SW 1271 (cell line): Measurements from ENCODE around the gene XPNPEP1.
A peak's percentile ranks its signal among the peaks of the same experiment; 100 is the strongest.

Experiments used
- DNase-seq, 2 experiments: peaks; one replicate each; lab custom pipeline; 2025; lab: John Stamatoyannopoulos, UW

Gene XPNPEP1

DNA sequence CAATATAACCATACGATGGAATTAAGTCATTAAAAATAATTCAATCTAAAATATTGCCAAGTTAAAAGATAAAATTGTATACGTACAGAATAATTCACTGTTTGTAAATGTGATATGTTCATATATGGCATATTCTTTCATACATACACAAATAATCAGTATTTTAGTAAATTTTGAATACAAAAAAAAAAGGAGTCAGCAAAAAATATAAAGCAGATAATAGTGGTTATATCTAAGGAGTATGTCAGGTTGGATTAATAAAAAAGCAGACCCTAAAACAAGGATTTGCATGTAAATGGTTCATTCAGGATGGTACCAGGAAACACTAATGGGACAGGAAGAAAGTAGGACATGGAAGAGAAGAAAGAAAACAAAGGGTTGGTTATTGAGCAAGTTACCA is 59.5 kb downstream of the XPNPEP1 start:
- no peak for DNase-seq

DNA sequence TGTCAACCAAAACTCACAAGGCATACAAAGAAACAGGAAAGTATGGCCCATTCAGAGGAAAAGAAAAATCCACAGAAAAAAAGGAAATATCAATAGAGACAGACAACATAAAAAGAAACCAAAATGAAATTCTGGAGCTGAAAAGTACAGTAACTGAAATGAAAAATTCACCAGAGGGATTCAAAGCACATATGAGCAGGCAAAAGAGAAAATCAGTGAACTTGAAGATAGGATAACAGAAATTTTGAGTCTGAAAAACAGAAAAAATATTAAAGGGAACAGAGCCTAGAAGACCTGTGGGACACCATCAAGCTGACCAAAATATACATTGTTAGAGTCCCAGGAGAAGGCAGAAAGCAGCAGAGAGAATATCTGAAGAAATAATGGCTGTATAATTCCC is 60.6 kb downstream of the XPNPEP1 start:
- no peak for DNase-seq

DNA sequence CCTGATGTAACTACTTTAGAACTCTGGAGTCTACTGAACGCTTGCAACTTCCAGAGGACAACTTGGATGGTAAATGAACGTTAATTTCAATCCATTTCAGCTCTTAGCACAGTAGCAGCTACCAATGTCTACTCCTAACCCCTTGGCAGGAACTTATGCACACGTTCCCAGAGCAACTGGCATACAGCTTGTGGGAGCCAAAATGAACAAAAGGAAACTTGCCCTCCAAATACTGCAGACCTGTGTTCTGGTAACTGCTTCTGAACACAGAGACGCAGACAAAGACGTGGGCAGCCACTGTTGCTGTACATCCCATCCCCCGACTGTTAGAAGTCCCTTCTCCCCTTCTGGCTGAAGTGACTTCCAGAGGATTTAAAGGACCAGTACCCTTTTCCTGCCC is 61.3 kb downstream of the XPNPEP1 start:
- no peak for DNase-seq

DNA sequence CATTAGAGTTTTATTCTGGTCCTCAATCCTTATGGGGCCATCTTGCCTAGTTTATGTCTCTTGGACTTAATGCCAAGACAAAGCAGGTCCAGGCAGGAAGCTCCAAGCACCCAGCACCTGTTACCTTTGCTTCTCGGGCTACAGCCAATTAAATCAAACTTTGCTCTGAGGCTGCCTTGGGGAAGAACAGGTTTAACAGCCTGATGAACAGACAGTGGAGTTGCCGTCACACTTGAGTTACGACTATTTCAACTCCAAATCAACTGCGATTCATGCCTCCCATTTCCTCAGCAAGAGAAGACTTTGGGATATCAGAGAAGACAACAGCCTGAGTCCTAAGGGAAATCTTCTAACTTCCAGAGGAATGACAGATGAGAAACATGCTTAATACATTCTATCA is 62.2 kb downstream of the XPNPEP1 start:
- DNase-seq: no peak

GRCh38 chr10:109859221-109859620 is 64.1 kb downstream of the XPNPEP1 start:
- DNase-seq: no peak

DNA sequence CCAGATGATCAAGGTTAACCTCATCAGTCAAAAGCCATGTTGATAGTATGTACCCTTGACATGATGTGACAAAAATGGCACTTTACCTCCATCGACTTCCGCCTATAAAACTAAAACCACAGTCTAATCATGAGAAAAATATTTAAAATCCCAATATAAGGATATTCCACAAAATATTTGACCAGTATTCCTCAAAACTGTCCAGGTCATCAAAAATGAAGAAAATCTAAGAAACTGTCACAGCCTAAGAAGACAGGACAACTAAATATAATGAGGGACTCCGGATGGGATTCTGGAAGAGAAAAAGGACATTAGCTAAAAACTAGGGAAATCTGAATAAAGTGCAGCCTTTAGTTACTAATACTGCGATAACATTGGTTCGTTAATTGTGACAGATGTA is 67.6 kb downstream of the XPNPEP1 start:
- DNase-seq: no peak

DNA sequence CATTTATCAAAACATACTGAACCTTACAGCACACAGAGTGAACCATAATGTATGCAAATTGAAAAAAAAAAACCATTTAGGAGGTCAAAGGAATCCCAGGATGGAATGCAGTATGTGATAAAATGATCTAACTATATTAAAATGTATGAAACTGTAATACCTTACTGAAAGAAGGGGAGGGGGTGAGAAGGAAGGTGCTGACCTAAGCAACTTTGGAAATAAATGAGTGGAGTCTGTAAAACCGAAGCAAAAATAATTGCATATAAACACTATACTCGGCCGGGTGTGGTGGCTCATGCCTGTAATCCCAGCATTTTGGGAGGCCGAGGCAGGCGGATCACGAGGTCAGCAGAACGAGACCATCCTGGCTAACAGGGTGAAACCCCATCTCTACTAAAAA is 69.4 kb downstream of the XPNPEP1 start:
- no peak for DNase-seq

- DNase-seq: peak in 1 of 2 experiments; percentile 31
Observed at GRCh38 chr10:109852475-109853037, 70.8 kb downstream of the XPNPEP1 start.

DNA sequence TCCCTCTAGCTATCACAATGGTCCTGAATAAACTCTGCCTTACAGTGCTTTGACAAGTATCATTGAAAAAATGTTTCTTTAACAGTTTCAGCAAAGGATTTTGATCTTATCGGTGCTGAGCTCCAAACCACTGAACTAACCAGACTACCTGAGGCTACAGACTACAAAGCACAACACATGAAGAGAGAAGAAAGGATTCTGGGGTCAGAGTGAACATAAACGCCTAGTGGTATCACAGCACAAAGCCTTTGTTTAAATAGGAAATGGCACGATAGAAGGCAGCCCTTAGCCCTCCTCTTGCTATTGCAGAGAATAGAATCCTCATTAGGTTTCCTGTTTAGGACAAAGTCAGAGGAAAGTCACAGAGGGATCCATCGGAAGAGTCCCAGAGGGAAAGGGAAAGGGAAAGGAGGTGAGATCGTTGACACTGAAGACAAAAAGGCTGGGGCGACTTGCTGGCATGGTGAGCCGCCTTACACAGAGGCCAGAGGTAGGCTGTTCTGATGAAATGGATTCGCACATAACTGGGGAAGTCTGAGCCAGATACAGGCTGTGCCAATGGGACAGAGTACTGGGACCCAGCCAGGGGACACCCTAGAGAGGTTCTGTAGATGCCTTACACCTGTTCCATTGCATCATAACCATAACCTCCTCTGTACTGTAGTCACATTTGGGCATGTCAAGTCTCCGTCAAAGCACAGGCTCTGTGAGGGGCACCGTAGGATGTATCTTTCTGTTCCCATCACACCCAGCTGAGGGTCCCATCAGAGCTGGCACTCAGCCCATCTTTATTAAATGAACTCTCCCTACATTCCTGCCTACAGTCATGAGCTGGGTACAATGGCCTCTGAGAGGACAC is 71.5 kb downstream of the XPNPEP1 start:
- DNase-seq: no peak

GRCh38 chr10:109846832-109847231 is 76.5 kb downstream of the XPNPEP1 start:
- no peak for DNase-seq

DNA sequence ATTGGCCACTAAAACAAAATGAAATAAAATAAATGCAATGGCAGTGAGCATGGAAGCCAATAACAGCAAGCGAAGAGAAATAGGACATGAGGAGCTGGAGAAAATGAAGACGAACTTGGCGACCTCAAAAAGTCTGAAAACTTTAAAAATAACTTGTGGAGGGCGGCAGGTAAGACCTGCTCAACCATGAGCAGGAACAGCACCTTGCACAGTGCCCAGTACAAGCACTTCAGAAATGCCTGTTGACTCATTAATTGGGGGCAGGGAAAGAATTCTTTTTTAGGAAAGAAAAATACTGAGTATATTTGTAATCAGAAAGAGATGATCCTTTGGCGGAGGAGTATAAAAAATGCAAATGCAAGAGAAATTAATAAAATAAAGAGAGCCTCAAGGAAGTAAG is 78.0 kb downstream of the XPNPEP1 start:
- DNase-seq: no peak

DNA sequence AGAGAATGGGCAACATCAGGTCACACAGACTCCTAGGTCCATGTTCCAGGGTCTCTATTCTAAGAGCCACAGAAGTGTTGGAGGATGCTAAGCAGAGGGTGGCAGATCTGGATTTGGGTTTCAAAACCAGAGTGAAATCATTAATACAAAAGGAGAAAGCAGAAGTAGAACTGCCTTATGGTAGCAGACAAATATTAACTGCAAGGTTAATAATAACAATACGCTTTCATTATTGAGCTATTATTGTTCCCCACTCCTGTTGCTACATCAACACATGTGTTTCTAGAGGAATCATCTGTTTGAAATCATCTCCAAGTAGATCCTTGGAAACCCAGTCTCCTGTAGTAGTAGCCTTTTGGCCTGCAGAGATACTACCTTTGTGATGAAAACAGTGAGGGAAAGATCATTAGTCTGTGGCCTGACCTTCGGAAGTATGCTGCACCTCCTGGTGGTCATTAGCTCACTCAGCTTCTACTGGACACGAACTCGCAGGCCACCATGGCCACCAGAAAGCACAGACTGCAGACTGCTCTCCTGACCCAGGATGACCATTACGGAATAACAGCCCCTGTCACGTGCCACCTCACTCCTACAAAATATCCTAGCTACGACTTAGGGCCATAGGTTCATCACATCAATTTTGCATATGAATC is 84.6 kb downstream of the XPNPEP1 start:
- DNase-seq: no peak

GRCh38 chr10:109837384-109837783 is 85.9 kb downstream of the XPNPEP1 start:
- no peak for DNase-seq

DNA sequence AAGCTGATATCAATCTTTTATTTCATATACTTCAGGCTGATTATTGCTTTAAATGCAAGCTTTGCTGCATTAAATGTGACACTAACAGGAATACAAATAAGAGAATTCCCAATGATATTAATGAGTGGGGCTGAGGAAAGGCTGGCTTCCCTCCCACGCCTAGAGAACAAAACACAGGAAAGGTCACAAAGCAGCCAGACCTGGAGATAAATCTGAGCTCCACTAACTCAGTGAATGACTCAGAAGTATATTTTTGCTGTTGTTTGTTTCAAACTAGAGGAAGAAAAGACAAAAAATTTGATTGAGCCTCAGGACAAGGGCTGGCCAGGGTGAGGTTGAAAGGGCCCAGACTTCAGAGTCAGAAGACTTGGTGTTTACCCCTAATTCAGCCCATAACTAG is 88.1 kb downstream of the XPNPEP1 start:
- DNase-seq: no peak

DNA sequence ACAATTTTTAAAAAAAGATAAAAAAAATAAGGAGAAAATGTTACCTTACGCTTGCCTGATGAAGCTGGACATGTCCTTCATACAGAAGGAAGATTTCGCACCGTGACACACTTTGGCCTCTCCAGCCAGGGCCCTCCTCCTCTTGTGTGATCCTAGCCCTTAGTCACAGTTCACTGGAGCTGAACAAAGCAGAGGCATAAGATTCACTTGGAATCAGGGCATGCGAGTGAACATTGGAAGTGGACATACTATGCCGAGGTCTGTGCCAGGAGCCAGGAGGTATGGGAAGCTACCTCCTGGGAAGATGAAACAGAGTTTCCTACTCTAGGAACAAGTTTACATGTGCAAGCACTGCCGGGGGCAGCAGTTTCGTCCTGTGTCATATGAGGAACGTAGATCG is 91.5 kb downstream of the XPNPEP1 start:
- DNase-seq: no peak

DNA sequence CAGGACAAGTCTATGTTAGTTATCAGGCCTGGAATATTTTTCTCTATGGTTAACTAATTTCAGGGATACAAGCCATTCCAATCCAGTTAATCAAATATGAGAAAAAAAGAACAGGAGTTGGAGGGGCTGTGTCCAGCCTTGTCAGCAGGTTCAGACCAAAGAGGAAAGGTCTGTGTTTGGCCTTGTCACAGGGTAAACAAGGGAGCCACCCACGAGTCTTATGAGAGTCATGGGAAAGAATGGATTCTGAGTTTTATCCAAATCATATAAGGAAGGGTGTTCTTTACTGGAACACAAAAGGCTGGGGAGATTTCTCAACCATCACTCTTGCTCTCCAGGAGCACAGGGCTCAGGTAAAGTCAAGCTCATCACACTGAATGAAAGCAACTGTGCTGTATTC is 99.1 kb downstream of the XPNPEP1 start:
- no peak for DNase-seq

GRCh38 chr10:109823196-109823595 is 100.1 kb downstream of the XPNPEP1 start:
- no peak for DNase-seq

- no peak for DNase-seq
Observed at GRCh38 chr10:109821672-109822071, 101.6 kb downstream of the XPNPEP1 start.

- DNase-seq: no peak
Observed at GRCh38 chr10:109820620-109821405, 102.5 kb downstream of the XPNPEP1 start.

DNA sequence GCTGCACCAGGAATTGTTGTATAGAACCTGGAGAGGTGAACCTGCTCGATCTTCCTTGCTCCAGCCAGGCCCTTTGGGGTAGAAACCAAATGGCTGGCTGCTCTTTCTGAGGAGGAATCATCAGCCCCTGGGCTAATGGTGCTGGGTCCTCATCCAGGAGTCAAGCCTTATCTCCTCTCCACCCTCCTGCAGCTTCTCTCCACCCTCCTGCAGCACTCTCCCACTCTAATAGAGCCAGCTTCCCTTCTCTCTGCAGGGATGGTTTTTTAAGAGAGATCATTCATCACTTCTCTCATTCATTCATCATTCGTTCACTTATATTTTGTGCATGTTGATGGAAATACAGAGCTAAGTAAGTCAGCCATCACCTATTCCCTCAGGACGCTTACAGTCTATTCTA is 103.5 kb downstream of the XPNPEP1 start:
- DNase-seq: no peak
